Measurements from ENCODE around the gene ETV3L.

ETV3L gene

DNA sequence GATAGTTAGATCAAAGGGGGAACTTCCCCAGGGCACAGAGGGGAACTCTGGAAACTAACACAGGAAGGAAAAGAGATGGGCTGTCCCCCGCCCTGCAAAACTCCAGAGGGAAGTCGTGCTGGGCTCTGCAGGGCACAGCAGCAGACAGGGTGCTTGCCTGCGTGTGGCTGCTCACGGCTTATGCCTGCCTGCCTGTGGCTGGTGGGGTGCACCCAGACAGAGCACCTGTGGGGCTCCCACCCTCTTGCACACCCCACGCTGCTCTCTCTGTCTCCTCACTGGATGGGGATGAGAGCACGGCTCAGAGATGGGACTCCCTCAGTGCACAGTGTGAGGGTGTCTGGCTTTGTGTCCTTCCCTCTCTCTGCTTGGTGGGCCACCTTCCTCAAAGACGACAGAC lies 13.5 kb upstream of the ETV3L start:
- H3K4me2 ChIP-seq (ENCODE audit: insufficient read depth, low read length), result no peak overlapping the region
- no peak overlapping the region for H3K9ac ChIP-seq (ENCODE audit: low read depth, low read length)
- H3K4me3 ChIP-seq (ENCODE audit: low read depth in 1 of 2, low read length in 2 of 2), result no peak overlapping the region
- H3K27ac ChIP-seq (ENCODE audit: low read length), result no peak overlapping the region
- no peak for ATAC-seq (ENCODE audit: insufficient read depth, low read depth)
- peaks cover 26% of the 10 kb centered on the region for H3K27me3 ChIP-seq (ENCODE audit: insufficient read depth, low read length, poor library complexity)
- DNase-seq, result no peak
- no peaks in the 10 kb centered on the region for H3K36me3 ChIP-seq (ENCODE audit: insufficient read depth, low read length)
- no peaks in the 10 kb centered on the region for H3K79me2 ChIP-seq (ENCODE audit: insufficient read depth, low read length)
- TF ChIP-seq EZH2 (IDR thresholded peaks at IDR 0.05; ENCODE audit: borderline replicate concordance, low read depth, low read length, severe bottlenecking), result no peak
- no peak for TF ChIP-seq CTCF (IDR thresholded peaks at IDR 0.05; ENCODE audit: borderline replicate concordance, extremely low read depth, low read length, poor library complexity, severe bottlenecking)
- H3K9me3 ChIP-seq (ENCODE audit: insufficient read depth, low read length, severe bottlenecking), result no peaks in the 10 kb centered on the region
- no peak overlapping the region for H2AFZ ChIP-seq (ENCODE audit: low read depth, low read length)
- H4K20me1 ChIP-seq (ENCODE audit: insufficient read depth, low read length), result no peaks in the 10 kb centered on the region; the same call in 1 of the 2 replicates
- H3K4me1 ChIP-seq (ENCODE audit: insufficient read depth, low read length), result no peaks in the 10 kb centered on the region

GRCh38 chr1:157112186-157112867 lies 12.7 kb upstream of the ETV3L start:
- no peak overlapping the region for H3K4me2 ChIP-seq (ENCODE audit: insufficient read depth, low read length)
- no peak overlapping the region for H3K4me3 ChIP-seq (ENCODE audit: low read depth in 1 of 2, low read length in 2 of 2)
- H3K36me3 ChIP-seq (ENCODE audit: insufficient read depth, low read length), result no peaks in the 10 kb centered on the region
- H3K27me3 ChIP-seq (ENCODE audit: insufficient read depth, low read length, poor library complexity), result peaks cover 32% of the 10 kb centered on the region
- H4K20me1 ChIP-seq (ENCODE audit: insufficient read depth, low read length), result peaks cover 4% of the 10 kb centered on the region
- H3K9me3 ChIP-seq (ENCODE audit: insufficient read depth, low read length, severe bottlenecking), result no peaks in the 10 kb centered on the region
- DNase-seq (no peak), ATAC-seq (ENCODE audit: insufficient read depth, low read depth) (no peak)
- H3K9ac ChIP-seq (ENCODE audit: low read depth, low read length), result no peak overlapping the region
- H3K79me2 ChIP-seq (ENCODE audit: insufficient read depth, low read length), result no peaks in the 10 kb centered on the region
- TF ChIP-seq CTCF (IDR thresholded peaks at IDR 0.05; ENCODE audit: borderline replicate concordance, extremely low read depth, low read length, poor library complexity, severe bottlenecking) (no peak), EZH2 (IDR thresholded peaks at IDR 0.05; ENCODE audit: borderline replicate concordance, low read depth, low read length, severe bottlenecking) (no peak)
- no peaks in the 10 kb centered on the region for H3K4me1 ChIP-seq (ENCODE audit: insufficient read depth, low read length)
- no peak overlapping the region for H2AFZ ChIP-seq (ENCODE audit: low read depth, low read length)
- no peak overlapping the region for H3K27ac ChIP-seq (ENCODE audit: low read length)

- Histone ChIP-seq H3K79me2 (ENCODE audit: insufficient read depth, low read length) (no peaks in the 10 kb centered on the region), H2AFZ (ENCODE audit: low read depth, low read length) (no peak overlapping the region), H4K20me1 (ENCODE audit: insufficient read depth, low read length) (peaks cover 5% of the 10 kb centered on the region), H3K36me3 (ENCODE audit: insufficient read depth, low read length) (no peaks in the 10 kb centered on the region), H3K9me3 (ENCODE audit: insufficient read depth, low read length, severe bottlenecking) (no peaks in the 10 kb centered on the region), H3K4me3 (ENCODE audit: low read depth in 1 of 2, low read length in 2 of 2) (no peak overlapping the region), H3K9ac (ENCODE audit: low read depth, low read length) (no peak overlapping the region), H3K27me3 (ENCODE audit: insufficient read depth, low read length, poor library complexity) (peaks cover 35% of the 10 kb centered on the region), H3K4me2 (ENCODE audit: insufficient read depth, low read length) (no peak overlapping the region), H3K27ac (ENCODE audit: low read length) (no peak overlapping the region), H3K4me1 (ENCODE audit: insufficient read depth, low read length) (no peaks in the 10 kb centered on the region)
- no peak for DNase-seq
- no peak for TF ChIP-seq CTCF (IDR thresholded peaks at IDR 0.05; ENCODE audit: borderline replicate concordance, extremely low read depth, low read length, poor library complexity, severe bottlenecking)
- no peak for TF ChIP-seq EZH2 (IDR thresholded peaks at IDR 0.05; ENCODE audit: borderline replicate concordance, low read depth, low read length, severe bottlenecking)
- ATAC-seq (ENCODE audit: insufficient read depth, low read depth), result no peak
Observed at GRCh38 chr1:157111396-157112165, 12.0 kb upstream of the ETV3L start.

Measured in DND-41 (cell line).